Adrenal gland (tissue), 12 donors: ENCODE results near the gene MRPL44. TPM values are rescaled to one million over a fixed set of nuclear protein-coding genes. Genes with fewer than 3 reads are reported as not detected.

Source experiments
- DNase-seq, 7 donors: peaks; one replicate each; pipeline ENCODE4 v3.0.0-alpha.2; 2019 to 2020
- H3K27ac ChIP-seq, 5 donors: fragments of 200-600 bp; sonication (generic) in 4 of 5; 1 replicate in 3 of 5; 2 replicates in 2 of 5; pipeline versions ENCODE4 v1.5.1 to v1.8.0; 2016 to 2020; ENCODE audit warnings: mild to moderate bottlenecking in 1 of 5
- H3K27me3 ChIP-seq: fragments of 200-600 bp; 2 replicates; pipeline ENCODE4 v1.8.0; 2021
- H3K36me3 ChIP-seq, 2 donors: fragments of 200-600 bp; replicated peaks in 1 of 2; 1 replicate in 1 of 2; 2 replicates in 1 of 2; pipeline versions ENCODE4 v1.5.1 to v1.8.0; 2018 to 2022
- H3K4me1 ChIP-seq, 2 donors: fragments of 200-600 bp; replicated peaks in 1 of 2; 1 replicate in 1 of 2; 2 replicates in 1 of 2; pipeline versions ENCODE4 v1.5.1 to v1.8.0; 2018 to 2021
- H3K4me3 ChIP-seq, 4 donors: fragments of 200-600 bp; sonication (generic) in 3 of 4; one replicate each; pipeline ENCODE4 v1.5.1; 2016 to 2018
- H3K9me3 ChIP-seq, 3 donors: fragments of 200-600 bp; sonication (generic) in 1 of 3; replicated peaks in 1 of 3; 1 replicate in 2 of 3; 2 replicates in 1 of 3; pipeline versions ENCODE4 v1.5.1 to v1.8.0; 2016 to 2021
- POLR2A ChIP-seq, 2 donors: fragments of 450-650 bp; IDR thresholded peaks; one replicate each; pipeline ENCODE4 v1.6.1; 2017; ENCODE audit warnings: antibody characterized with exemption in 2 of 2, mild to moderate bottlenecking in 2 of 2, moderate library complexity in 1 of 2
- WGBS, 4 donors: extraction: QIAGEN DNeasy Blood & Tissue Kit in 2 of 4; methylation state at CpG; one replicate each; pipeline versions ENCODE4 v1.1.5 to v1.1.7; 2013 to 2017; 5-methylcytosine and 5-hydroxymethylcytosine counted together
- intact Hi-C, 2 donors: fragments of 100-400 bp; cut with DNase I; formaldehyde crosslinking; loops; one replicate each; pipeline versions ENCODE4 v1.14.1 to v1.15.0; 2022 to 2023
- polyA plus RNA-seq, 3 donors: library from polyadenylated mRNA; stranded (reverse); fragments of 200-250 nt in 2 of 3; fragments of 350-450 nt in 1 of 3; fragmentation: Illumina TruSeq in 1 of 3; extraction: RNeasy Lipid Tissue Mini Kit (QIAGEN cat#74804) in 1 of 3; gene quantifications; one replicate each; pipeline ENCODE4 v1.2.3, GENCODE V29; 2013 to 2014
- total RNA-seq, 9 donors: library from RNA; depleted of rRNA in 4 of 9; stranded (reverse); fragments of >200 nt in 4 of 9; fragments of 120-200 nt in 1 of 9; fragmentation: NEBNext Ultra II Directional in 1 of 9; extraction: Animal tissue kit (Norgen Biotek cat#: 25700) in 1 of 9; gene quantifications; one replicate each; pipeline versions ENCODE4 v1.1.0 to v1.2.4, GENCODE V29; 2013 to 2023
- TF ChIP-seq, protein P1 (sequence below), 6 experiments: fragments of 450-650 bp in 4 of 6; fragments of 200-600 bp in 2 of 6; sonication (generic) in 1 of 6; IDR thresholded peaks; 1 replicate in 5 of 6; 2 replicates in 1 of 6; pipeline versions ENCODE4 v1.5.1 to v1.8.0; 2016 to 2021; ENCODE audit warnings: antibody characterized with exemption in 6 of 6, mild to moderate bottlenecking in 2 of 6, moderate library complexity in 1 of 6
- donor health status: healthy with polysubstance abuse.
- donor health status: Bipolar disorder and iron deficiency.
- donor health status: DM: yes; HTN: yes; CAD: no.
- donor health status: DM: no; HTN: no; CAD: no.
- donor health status: DM: no; HTN: no; CAD: no.
- donor health status: DM: yes; HTN: yes; CAD: no.

Gene MRPL44
- total and polyA plus RNA-seq, 12 donors = 11.7 to 99.2 (median 38.0) TPM

DNA sequence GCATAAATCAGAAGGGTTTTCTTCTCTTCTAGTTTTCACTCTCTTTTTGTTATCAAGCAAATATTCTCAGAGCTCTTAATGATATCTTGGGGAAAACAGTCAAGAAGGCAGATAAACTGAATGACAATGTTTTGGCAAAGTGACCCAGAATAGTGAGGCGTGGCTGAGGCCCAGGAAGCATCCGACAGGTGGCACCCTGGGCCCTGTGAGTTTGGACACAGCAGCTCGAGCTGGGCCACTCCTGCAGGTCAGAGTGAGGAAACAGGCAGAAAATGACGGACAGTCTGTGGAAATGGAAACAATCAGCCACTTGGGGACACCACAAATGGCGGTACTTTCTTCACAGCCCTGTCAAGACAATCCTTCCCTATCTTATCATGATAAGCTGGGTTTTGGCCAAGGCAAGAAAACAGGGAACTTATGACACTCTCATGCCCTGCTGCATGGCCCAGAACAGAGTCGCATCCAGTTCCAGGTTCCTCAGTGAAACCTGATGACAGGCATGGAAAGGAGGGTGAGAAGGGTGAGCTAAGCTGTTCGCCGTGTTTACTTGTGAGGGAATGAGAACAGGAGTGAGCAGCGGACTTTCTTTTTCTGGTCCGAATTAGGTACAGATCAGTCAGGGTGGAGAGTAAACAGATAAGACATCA, 32.1 kb downstream of the MRPL44 start:
- Histone ChIP-seq H3K27me3 (no peaks in the 10 kb centered on the region), H3K36me3 (no peaks in the 10 kb centered on the region), H3K4me1 (no peaks in the 10 kb centered on the region), H3K9me3 (no peaks in the 10 kb centered on the region), H3K4me3 (no peak overlapping the region), H3K27ac (no peak overlapping the region)
- intact Hi-C loops = no loop called here
- DNase-seq = no peak
- TF ChIP-seq, protein P1, sequence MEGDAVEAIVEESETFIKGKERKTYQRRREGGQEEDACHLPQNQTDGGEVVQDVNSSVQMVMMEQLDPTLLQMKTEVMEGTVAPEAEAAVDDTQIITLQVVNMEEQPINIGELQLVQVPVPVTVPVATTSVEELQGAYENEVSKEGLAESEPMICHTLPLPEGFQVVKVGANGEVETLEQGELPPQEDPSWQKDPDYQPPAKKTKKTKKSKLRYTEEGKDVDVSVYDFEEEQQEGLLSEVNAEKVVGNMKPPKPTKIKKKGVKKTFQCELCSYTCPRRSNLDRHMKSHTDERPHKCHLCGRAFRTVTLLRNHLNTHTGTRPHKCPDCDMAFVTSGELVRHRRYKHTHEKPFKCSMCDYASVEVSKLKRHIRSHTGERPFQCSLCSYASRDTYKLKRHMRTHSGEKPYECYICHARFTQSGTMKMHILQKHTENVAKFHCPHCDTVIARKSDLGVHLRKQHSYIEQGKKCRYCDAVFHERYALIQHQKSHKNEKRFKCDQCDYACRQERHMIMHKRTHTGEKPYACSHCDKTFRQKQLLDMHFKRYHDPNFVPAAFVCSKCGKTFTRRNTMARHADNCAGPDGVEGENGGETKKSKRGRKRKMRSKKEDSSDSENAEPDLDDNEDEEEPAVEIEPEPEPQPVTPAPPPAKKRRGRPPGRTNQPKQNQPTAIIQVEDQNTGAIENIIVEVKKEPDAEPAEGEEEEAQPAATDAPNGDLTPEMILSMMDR (IDR thresholded peaks at IDR 0.05) = no peak
- TF ChIP-seq POLR2A (IDR thresholded peaks at IDR 0.05) = no peak
- WGBS, 4 donors = 82 to 88% (median 87%) methylated on average over 10 of the region's 10 CpGs

DNA sequence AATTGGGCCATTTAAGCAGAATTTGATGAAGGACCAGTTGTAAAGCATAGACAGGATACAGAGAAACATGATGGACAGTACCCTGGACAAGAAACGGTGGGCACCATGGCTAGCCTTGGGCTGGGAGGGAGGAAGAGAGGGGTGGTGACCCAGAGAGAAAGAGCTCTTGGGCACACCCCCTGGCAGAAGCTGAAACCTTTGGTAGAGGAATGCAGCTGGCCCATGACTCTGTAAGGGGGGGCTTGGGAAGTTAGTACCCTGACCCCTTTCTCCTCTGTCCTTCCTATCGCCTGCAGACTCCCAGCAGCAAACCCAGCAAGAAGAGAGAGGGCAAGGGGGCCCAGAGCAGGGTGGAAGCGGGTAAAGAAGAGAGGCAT, 32.6 kb downstream of the MRPL44 start:
- no peaks in the 10 kb centered on the region for H3K27me3 ChIP-seq
- H3K36me3 ChIP-seq = no peaks in the 10 kb centered on the region
- H3K4me1 ChIP-seq = no peaks in the 10 kb centered on the region
- no peaks in the 10 kb centered on the region for H3K9me3 ChIP-seq
- intact Hi-C loops = loop anchor here in 1 of 2 donors (5.0 kb wide), 1 partner anchor 297 kb away; no protein-coding TSS in a partner anchor
- WGBS, 4 donors = 65 to 75% (median 69%) methylated on average over 3 of the region's 3 CpGs
- DNase-seq = no peak
- TF ChIP-seq POLR2A (IDR thresholded peaks at IDR 0.05) = no peak
- TF ChIP-seq, protein P1 (IDR thresholded peaks at IDR 0.05) = no peak
- H3K4me3 ChIP-seq = no peak overlapping the region
- no peak overlapping the region for H3K27ac ChIP-seq

DNA sequence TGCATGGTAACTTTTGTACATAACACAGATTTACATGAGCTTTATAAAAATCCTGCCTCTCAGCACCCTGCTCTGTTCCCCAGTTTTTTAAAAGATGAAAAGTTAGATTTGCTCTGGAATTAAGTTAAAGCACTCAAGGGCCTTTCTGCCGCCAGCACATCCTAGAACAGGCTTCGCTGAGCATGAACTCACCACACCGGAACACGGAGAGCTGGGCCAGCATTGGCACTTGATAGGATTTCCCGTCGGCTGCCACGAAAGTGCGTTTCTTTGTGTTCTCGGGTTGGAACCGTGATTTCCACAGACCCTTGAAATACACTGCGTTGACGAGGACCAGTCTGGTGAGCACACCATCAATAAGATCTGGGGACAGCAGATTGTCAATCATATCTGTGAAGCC, 34.3 kb downstream of the MRPL44 start:
- H3K27me3 ChIP-seq = no peaks in the 10 kb centered on the region
- no peak overlapping the region for H3K4me3 ChIP-seq
- no peak overlapping the region for H3K27ac ChIP-seq
- 86 to 89% (median 88%) methylated on average over 12 of the region's 12 CpGs for WGBS, 4 donors
- intact Hi-C loops = loop anchor here in 1 of 2 donors (5.0 kb wide), 1 partner anchor 296 kb away; no protein-coding TSS in a partner anchor
- H3K36me3 ChIP-seq = no peaks in the 10 kb centered on the region
- TF ChIP-seq, protein P1 (IDR thresholded peaks at IDR 0.05) = no peak
- no peak for TF ChIP-seq POLR2A (IDR thresholded peaks at IDR 0.05)
- no peaks in the 10 kb centered on the region for H3K9me3 ChIP-seq
- no peaks in the 10 kb centered on the region for H3K4me1 ChIP-seq
- no peak for DNase-seq

DNA sequence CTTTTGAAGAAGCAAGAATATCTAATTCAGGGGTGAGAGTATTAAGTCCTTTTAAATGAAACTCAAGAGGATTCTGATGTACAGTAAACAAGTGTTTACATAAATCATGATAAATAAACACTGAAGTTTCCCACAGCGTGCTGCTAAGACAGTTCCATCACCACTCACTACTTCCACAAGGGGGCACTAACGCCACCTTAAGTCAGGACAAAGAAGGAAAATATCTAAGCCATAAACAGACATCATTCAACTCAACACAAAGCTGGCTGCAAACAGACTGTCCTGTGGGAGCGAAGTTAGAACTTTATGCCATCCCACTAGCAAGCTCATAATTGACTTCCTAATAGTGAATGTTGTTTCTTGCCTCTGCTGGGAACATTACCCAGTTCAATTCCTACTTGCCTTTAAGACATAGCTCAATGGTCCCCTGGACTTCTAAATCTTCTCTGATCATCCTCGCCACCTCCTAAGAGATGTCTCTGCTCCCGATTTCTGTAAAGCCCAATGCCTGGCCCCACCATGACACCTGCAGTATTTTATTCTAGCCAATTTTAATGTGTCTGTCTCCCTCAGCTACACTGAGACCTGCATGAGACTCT, 36.5 kb downstream of the MRPL44 start:
- peak; percentile 48 to 89 (median 69) for DNase-seq
- Histone ChIP-seq H3K27me3 (no peaks in the 10 kb centered on the region), H3K27ac (no peak overlapping the region), H3K4me1 (no peaks in the 10 kb centered on the region), H3K9me3 (no peaks in the 10 kb centered on the region), H3K36me3 (no peaks in the 10 kb centered on the region), H3K4me3 (no peak overlapping the region)
- TF ChIP-seq, protein P1 (IDR thresholded peaks at IDR 0.05) = peak; percentile 65 to 82 (median 80)
- no peak for TF ChIP-seq POLR2A (IDR thresholded peaks at IDR 0.05)
- intact Hi-C loops = loop anchor here in 1 of 2 donors (5.0 kb wide), 1 partner anchor 294 kb away; no protein-coding TSS in a partner anchor
- 27 to 30% (median 28%) methylated on average over 5 of the region's 5 CpGs for WGBS, 4 donors
